ENCODE results near the gene SKAP2. TPM values are rescaled to one million over a fixed set of nuclear protein-coding genes. Genes with fewer than 3 reads are reported as not detected.

SKAP2 gene
- total RNA-seq, 2 donors from 2014 or later: 15.0 to 35.7 TPM

DNA sequence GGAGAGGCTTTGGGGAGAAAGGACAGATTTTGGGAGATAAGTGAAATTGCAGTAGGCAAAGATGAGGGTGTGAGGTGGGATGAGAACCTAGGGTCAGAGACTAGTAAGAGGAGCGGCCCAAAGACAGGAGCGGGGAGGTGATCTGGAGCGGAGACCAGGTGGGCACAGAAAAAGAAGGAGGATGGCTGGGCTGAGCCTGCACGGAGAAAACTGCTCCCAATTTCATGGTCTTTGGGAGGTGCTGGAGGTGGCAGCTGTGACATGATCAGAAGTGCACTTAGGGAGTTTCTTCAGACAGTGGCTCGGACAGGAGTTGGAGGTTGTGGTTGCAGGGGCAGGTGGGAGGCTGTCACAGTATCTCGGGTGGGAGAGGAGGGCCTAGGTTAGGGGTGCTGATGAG, 232.8 kb downstream of the SKAP2 start:
- Mint-ChIP-seq H3K4me3 (no peak overlapping the region), H3K36me3 (no peaks in the 10 kb centered on the region), H3K9me3 (no peaks in the 10 kb centered on the region), H3K4me1 (ENCODE audit: low read depth in 2 of 2) (peaks cover 0 to 4% of the 10 kb centered on the region in 2 donors), H3K27me3 (peaks cover 0 to 8% of the 10 kb centered on the region in 2 donors), H3K27ac (no peak overlapping the region)
- DNase-seq (ENCODE audit: low spot score): no peak
- ATAC-seq: no peak

DNA sequence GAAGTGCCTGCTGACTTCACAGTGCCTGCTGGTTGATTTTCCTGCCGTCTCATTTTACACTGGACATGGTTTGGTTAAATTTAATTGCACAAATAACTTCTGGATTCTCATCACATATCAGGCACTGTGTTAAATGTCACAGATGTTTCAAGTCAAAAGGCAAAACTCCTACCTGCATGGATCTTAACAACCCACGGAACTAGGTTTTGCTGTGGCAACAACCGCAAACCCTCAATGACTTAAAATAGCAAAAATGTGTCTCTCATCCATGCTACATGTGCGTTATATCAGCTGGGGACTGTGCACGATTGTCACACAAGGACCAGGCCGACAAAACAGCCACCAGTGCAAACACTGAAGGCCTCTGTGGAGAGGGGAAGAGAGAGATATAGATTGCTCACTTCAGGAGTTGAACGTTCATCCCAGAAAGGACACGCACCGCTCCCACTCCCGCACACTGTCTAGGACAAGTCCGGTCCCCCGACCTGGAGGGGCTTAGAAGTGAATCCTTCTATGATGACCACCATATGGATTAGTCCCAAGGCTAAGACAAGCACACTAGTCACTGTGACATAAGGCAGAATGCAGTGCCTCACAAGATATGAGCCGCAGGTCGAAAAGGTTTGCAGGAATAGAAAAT, 233.3 kb downstream of the SKAP2 start:
- H3K4me3 Mint-ChIP-seq: no peak overlapping the region
- no peaks in the 10 kb centered on the region for H3K9me3 Mint-ChIP-seq
- H3K36me3 Mint-ChIP-seq: no peaks in the 10 kb centered on the region
- DNase-seq (ENCODE audit: low spot score) (no peak), ATAC-seq (peak in 1 of 2 donors; percentile 28)
- peaks cover 0 to 2% of the 10 kb centered on the region in 2 donors for H3K27me3 Mint-ChIP-seq
- no peak overlapping the region for H3K27ac Mint-ChIP-seq
- peaks cover 0 to 4% of the 10 kb centered on the region in 2 donors for H3K4me1 Mint-ChIP-seq (ENCODE audit: low read depth in 2 of 2)

DNA sequence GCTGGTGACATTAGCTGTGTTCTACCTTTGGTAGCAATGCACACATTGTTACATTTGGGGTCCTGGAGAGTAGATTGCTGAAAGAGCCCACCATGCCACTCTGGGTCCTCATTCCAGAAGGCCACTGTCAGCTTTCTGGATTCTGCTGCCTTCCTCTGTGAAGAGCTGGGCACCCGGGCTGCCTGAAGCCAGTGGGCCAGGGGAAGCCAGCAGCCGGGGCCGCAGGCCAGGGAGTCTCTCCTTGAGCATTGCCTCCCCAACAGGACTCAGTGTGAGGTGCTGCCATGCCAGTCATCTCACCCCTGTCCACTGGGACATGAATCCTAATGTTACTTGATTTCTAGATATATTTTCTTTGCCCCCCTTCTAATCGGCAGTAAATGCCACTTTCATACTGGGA, 234.0 kb downstream of the SKAP2 start:
- H3K36me3 Mint-ChIP-seq: no peaks in the 10 kb centered on the region
- peaks cover 0 to 2% of the 10 kb centered on the region in 2 donors for H3K27me3 Mint-ChIP-seq
- H3K4me1 Mint-ChIP-seq (ENCODE audit: low read depth in 2 of 2): peaks cover 0 to 4% of the 10 kb centered on the region in 2 donors
- no peak overlapping the region for H3K27ac Mint-ChIP-seq
- H3K4me3 Mint-ChIP-seq: no peak overlapping the region
- no peaks in the 10 kb centered on the region for H3K9me3 Mint-ChIP-seq
- no peak for DNase-seq (ENCODE audit: low spot score)
- ATAC-seq: no peak

DNA sequence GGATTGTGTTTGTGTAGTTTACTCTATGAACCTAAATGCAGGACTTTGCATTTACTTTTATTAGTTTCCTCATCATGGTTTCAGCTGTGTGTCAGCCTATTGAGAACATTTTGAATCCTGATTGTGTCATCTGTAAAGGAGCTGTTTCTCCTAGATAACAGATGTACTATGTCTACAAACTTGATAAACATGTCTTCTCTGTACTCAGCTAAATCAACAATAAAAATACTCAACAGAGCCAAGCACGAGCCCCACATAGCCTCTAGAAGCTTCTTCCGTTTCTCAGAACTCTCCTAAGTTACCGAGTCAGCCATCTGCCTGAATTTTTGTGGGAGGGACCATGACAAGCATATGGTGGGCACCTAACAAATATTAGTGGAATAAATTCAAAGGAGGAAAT, 234.7 kb downstream of the SKAP2 start:
- H3K27me3 Mint-ChIP-seq: peaks cover 0 to 2% of the 10 kb centered on the region in 2 donors
- no peak overlapping the region for H3K4me3 Mint-ChIP-seq
- H3K27ac Mint-ChIP-seq: no peak overlapping the region
- DNase-seq (ENCODE audit: low spot score) (no peak), ATAC-seq (no peak)
- peaks cover 0 to 4% of the 10 kb centered on the region in 2 donors for H3K4me1 Mint-ChIP-seq (ENCODE audit: low read depth in 2 of 2)
- H3K36me3 Mint-ChIP-seq: no peaks in the 10 kb centered on the region
- no peaks in the 10 kb centered on the region for H3K9me3 Mint-ChIP-seq

DNA sequence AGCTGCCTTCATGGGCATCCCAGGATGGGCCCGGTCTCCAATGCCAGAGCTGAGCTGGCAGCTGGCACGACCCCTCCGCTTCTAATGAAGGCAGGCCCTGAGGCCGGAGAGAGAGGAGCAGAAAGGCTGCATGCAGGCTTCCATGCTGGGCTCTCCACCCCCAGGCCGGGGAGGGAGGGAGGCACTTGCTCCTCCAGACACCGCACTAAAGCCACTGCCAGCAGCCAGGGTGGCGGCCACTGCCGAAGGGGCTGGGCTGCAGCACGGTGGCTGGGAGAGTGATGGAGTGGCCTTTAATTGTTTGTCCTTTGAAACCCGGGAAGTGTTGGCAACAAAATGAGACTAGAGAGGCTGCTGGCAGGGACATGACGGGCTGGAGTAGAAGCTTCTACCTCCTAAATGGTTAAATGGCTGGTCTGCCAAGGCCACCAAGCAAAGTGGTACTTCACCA, 236.5 kb downstream of the SKAP2 start:
- H3K36me3 Mint-ChIP-seq: no peaks in the 10 kb centered on the region
- DNase-seq (ENCODE audit: low spot score) (no peak), ATAC-seq (no peak)
- H3K27me3 Mint-ChIP-seq: peaks cover 0 to 2% of the 10 kb centered on the region in 2 donors
- no peak overlapping the region for H3K27ac Mint-ChIP-seq
- no peaks in the 10 kb centered on the region for H3K4me1 Mint-ChIP-seq (ENCODE audit: low read depth in 2 of 2)
- H3K9me3 Mint-ChIP-seq: no peaks in the 10 kb centered on the region
- H3K4me3 Mint-ChIP-seq: no peak overlapping the region

DNA sequence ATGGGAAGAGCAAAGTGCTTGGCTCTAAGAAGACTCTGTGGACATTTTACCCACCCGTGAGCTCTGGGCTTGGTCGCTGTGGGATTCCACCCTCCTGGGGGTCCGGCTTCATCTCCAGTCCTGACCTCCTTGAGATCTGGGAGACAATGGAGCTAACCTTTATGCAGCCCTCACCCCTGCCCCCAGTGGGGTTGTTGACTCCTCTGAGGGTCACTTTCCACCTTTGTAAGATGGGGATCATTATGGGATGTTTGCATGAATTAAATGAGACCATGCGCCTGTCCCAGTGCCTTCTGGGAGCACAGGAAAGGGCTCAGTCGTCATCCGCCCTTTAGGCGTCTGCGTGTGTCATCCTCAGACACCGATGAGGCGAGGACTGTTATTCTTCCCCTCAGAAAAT, 237.2 kb downstream of the SKAP2 start:
- H3K36me3 Mint-ChIP-seq: no peaks in the 10 kb centered on the region
- ATAC-seq (no peak), DNase-seq (ENCODE audit: low spot score) (no peak)
- no peaks in the 10 kb centered on the region for H3K4me1 Mint-ChIP-seq (ENCODE audit: low read depth in 2 of 2)
- H3K27me3 Mint-ChIP-seq: peaks cover 0 to 2% of the 10 kb centered on the region in 2 donors
- H3K27ac Mint-ChIP-seq: no peak overlapping the region
- H3K4me3 Mint-ChIP-seq: no peak overlapping the region
- no peaks in the 10 kb centered on the region for H3K9me3 Mint-ChIP-seq

DNA sequence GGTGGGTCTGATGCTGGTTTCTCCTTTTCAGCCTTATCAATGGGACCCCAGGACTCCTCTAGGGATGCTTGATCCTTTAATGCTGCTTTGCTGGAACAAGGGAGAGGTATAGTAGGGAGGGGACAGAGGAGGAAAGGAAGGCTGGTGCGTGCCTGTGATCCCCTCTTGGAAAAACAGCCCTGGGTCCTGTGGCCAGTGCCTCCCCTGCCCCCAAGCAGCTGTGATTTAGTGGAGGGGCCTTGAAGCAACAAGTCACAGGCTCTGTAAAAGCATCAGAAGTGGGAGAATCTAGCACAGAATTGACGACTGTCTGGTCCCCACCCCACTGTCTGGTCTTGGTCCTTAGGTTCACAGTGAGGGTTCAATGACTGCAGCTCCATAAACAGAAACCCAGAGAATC, 237.7 kb downstream of the SKAP2 start:
- Mint-ChIP-seq H3K36me3 (no peaks in the 10 kb centered on the region), H3K4me1 (ENCODE audit: low read depth in 2 of 2) (no peaks in the 10 kb centered on the region), H3K9me3 (no peaks in the 10 kb centered on the region), H3K27ac (no peak overlapping the region), H3K27me3 (peaks cover 0 to 2% of the 10 kb centered on the region in 2 donors), H3K4me3 (no peak overlapping the region)
- no peak for DNase-seq (ENCODE audit: low spot score)
- no peak for ATAC-seq

DNA sequence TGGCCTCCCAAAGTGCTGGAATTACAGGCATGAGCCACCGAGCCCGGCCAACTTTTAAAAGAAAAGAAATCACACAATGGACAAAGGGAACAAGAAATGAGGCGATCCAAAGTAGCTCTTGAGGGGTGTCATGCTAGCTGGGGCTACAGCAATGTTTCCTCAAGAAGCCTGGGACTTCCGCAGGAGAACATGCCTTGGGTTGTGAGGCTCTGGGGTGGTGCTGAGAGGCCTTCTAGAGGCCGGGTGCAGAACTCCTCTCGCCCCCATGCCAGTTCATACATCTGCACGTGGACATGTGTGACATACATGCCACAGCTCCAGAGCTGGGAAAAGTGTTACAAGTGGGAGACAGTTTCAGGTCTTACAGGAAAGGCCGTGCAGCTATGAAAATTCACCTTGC, 238.2 kb downstream of the SKAP2 start:
- Mint-ChIP-seq H3K27ac (no peak overlapping the region), H3K27me3 (peaks cover 0 to 2% of the 10 kb centered on the region in 2 donors), H3K9me3 (no peaks in the 10 kb centered on the region), H3K4me1 (ENCODE audit: low read depth in 2 of 2) (no peaks in the 10 kb centered on the region), H3K36me3 (no peaks in the 10 kb centered on the region), H3K4me3 (no peak overlapping the region)
- ATAC-seq (no peak), DNase-seq (ENCODE audit: low spot score) (no peak)

DNA sequence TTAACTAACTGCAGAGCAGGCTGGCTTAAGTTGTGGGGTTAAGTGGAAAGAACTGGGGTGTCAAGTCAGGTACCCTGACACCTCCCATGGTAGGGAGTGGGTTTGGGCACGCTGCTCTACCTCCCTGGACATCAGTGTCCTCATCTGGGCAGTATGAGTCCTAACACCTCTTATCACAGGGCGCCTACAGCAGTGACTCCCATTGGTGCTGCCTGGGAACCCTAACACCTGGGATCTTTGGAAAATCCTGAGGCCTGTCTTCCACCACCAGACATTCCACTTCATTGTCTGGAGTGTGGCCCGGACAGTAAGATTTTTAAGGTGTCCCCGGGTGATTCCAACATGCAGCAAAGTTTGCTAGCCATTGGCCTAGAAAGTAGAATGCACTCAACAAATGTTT, 239.1 kb downstream of the SKAP2 start:
- ATAC-seq: no peak
- Mint-ChIP-seq H3K4me1 (ENCODE audit: low read depth in 2 of 2) (no peaks in the 10 kb centered on the region), H3K27ac (no peak overlapping the region), H3K9me3 (no peaks in the 10 kb centered on the region), H3K36me3 (no peaks in the 10 kb centered on the region), H3K27me3 (peaks cover 0 to 2% of the 10 kb centered on the region in 2 donors), H3K4me3 (no peak overlapping the region)
- no peak for DNase-seq (ENCODE audit: low spot score)

DNA sequence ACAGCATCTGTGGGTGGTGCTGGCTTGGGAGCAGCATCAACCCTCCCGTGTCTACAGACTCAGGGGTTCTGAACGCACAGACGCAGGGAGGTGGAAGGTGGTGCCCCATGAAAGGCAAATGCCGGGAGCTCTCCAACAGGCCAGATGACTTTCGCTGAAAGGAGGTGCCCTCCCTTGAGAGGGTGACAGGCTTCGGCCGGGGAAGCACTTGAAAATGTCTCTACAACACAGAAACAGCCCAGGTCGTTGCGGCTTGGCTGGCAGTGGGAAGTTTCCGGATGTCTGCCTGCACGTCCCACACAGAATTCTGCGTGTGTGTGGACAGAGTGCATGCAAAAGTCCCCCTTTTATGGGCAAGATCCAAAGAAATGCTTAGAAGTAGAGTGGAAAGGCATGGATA, 239.6 kb downstream of the SKAP2 start:
- Mint-ChIP-seq H3K36me3 (no peaks in the 10 kb centered on the region), H3K4me1 (ENCODE audit: low read depth in 2 of 2) (no peaks in the 10 kb centered on the region), H3K27me3 (peaks cover 0 to 2% of the 10 kb centered on the region in 2 donors), H3K27ac (no peak overlapping the region), H3K9me3 (no peaks in the 10 kb centered on the region), H3K4me3 (no peak overlapping the region)
- no peak for DNase-seq (ENCODE audit: low spot score)
- no peak for ATAC-seq

DNA sequence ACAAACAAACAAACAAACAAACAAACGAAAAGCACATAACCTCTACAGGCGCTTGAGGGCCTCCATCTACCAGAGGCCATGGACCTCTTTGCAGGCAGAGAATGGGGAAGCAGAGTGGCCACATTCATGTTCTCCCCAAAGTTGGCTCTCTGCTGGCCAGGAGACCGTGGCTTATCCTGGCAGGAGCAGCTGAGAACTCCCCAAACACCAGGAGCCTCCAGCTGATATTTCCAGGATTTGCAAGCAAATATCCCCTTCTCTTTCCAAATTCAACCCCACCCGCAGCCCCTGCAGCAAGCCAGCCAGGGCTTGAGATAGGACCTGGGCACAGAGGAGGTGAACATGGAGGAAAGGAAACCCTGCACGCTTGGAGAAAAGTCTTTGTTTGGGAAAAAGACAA, 240.0 kb downstream of the SKAP2 start:
- Mint-ChIP-seq H3K9me3 (no peaks in the 10 kb centered on the region), H3K27ac (no peak overlapping the region), H3K4me3 (no peak overlapping the region), H3K4me1 (ENCODE audit: low read depth in 2 of 2) (no peaks in the 10 kb centered on the region), H3K36me3 (no peaks in the 10 kb centered on the region), H3K27me3 (peaks cover 0 to 1% of the 10 kb centered on the region in 2 donors)
- DNase-seq (ENCODE audit: low spot score) (no peak), ATAC-seq (no peak)

DNA sequence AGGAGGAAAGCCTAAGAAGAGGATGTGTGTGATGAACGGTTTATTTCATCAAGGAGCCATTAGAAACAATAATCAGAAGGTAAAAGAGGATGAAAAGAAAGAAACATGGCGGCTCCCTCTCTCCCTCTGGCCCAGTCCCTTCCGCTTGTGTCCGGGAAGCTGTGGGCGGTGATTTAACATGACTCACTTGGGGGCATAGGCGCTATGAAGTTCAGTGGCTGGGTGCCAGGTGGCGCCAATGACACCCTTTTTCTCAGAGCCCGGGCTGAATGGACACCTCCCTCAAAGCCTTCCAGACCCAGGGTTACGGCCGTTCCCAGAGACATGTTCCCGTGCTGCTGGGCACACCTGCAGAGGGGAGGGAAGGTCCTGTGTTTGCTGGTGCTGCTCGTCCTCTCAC, 244.0 kb downstream of the SKAP2 start:
- Mint-ChIP-seq H3K27me3 (peaks cover 0 to 6% of the 10 kb centered on the region in 2 donors), H3K4me1 (ENCODE audit: low read depth in 2 of 2) (no peaks in the 10 kb centered on the region), H3K9me3 (no peaks in the 10 kb centered on the region), H3K36me3 (no peaks in the 10 kb centered on the region), H3K4me3 (no peak overlapping the region), H3K27ac (no peak overlapping the region)
- ATAC-seq: no peak
- DNase-seq (ENCODE audit: low spot score): no peak

DNA sequence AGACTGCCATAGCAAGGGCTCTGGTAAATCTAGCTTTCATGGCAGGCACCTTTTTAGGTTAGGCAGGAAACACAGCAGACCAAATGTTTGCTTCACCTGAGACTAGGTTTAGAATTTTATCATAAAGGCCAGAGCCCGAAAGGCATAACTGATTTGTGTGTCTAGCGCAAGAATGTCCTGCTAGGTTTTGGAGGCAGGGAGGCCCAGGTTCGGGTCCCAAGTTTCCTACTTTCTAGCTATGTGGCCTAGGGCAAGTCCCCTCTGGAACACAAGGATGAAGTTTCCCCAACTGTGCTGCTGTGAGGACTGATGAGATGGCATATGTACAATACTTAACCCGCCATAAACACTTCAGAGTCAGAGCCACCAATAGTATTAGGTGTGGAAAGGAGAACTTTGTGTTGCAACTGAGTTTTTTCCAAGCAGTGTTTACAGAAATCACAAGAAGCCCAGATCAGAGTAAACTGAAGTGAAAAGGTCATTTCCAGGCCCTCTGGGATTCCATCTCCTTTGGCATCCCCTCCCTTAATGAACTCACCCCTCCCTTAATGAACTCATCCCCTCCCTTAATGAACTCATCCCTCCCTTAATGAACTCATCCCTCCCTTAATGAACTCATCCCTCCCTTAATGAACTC, 244.9 kb downstream of the SKAP2 start:
- H3K27ac Mint-ChIP-seq: no peak overlapping the region
- H3K4me3 Mint-ChIP-seq: no peak overlapping the region
- H3K4me1 Mint-ChIP-seq (ENCODE audit: low read depth in 2 of 2): no peaks in the 10 kb centered on the region
- no peak for DNase-seq (ENCODE audit: low spot score)
- H3K9me3 Mint-ChIP-seq: no peaks in the 10 kb centered on the region
- no peaks in the 10 kb centered on the region for H3K36me3 Mint-ChIP-seq
- ATAC-seq: no peak
- H3K27me3 Mint-ChIP-seq: peaks cover 0 to 6% of the 10 kb centered on the region in 2 donors

DNA sequence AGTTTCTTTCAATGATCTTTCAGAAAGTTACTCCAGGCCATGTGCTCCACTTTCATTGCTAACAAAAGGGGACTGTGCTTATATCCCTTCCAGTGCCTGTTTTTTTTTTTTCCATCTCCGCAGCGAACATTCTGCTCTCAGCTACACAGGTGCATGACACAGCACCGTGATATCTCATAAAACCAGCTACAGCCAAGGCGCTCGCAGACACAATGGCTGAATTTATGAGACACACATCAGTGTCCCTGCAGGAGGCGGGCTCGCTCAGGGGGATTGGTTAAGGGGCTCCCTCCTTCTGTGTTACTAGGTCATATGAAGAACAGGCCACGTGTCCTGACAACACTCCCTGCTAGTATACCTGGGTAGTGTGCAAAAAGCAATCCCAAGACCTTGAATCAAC, 245.5 kb downstream of the SKAP2 start:
- H3K27ac Mint-ChIP-seq: no peak overlapping the region
- DNase-seq (ENCODE audit: low spot score) (no peak), ATAC-seq (no peak)
- H3K27me3 Mint-ChIP-seq: peaks cover 0 to 6% of the 10 kb centered on the region in 2 donors
- H3K9me3 Mint-ChIP-seq: no peaks in the 10 kb centered on the region
- H3K4me1 Mint-ChIP-seq (ENCODE audit: low read depth in 2 of 2): no peaks in the 10 kb centered on the region
- no peak overlapping the region for H3K4me3 Mint-ChIP-seq
- no peaks in the 10 kb centered on the region for H3K36me3 Mint-ChIP-seq

Measured in natural killer cell treated with Interleukin-12 subunit alpha and Interleukin-12 subunit beta and Interleukin-15 and Interleukin-18, amount 100 ng/mL, for 72 hours (primary cell).